Astrocyte of the spinal cord (primary cell): ENCODE results near the gene RMND5A.

Source experiments
- DNase-seq: peaks from one replicate; pipeline ENCODE4 v3.0.0; 2011; ENCODE audit warnings: low read depth, low spot score
- H3K4me3 ChIP-seq: 2 replicates; pipeline ENCODE4 v1.5.1; 2011; ENCODE audit warnings: low read depth, mild to moderate bottlenecking, low read length, moderate library complexity
- CTCF ChIP-seq: IDR thresholded peaks from 2 replicates; pipeline ENCODE4 v1.5.1; 2012; ENCODE audit warnings: low read depth, mild to moderate bottlenecking, low read length, inconsistent platforms
- in situ Hi-C: cut with HindIII; loops from 2 replicates; pipeline ENCODE4 v1.10.0; 2017; ENCODE audit warnings: low sequenced_read_pairs

RMND5A gene

GRCh38 chr2:86793752-86794151, 73.7 kb downstream of the RMND5A start:
- in situ Hi-C loops = no loop called here
- H3K4me3 ChIP-seq = no peak overlapping the region
- no peak for TF ChIP-seq CTCF
- no peak for DNase-seq

GRCh38 chr2:86794861-86795260, 74.8 kb downstream of the RMND5A start:
- no peak overlapping the region for H3K4me3 ChIP-seq
- TF ChIP-seq CTCF = no peak
- in situ Hi-C loops = no loop called here
- no peak for DNase-seq

GRCh38 chr2:86800856-86801567, 80.9 kb downstream of the RMND5A start:
- DNase-seq = no peak
- in situ Hi-C loops = no loop called here
- TF ChIP-seq CTCF = no peak
- no peak overlapping the region for H3K4me3 ChIP-seq

- no peak for DNase-seq
- no peak for TF ChIP-seq CTCF
- no peak overlapping the region for H3K4me3 ChIP-seq
- in situ Hi-C loops = no loop called here
Measured at GRCh38 chr2:86806059-86806857, 86.2 kb downstream of the RMND5A start.

GRCh38 chr2:86807133-86807467, 87.0 kb downstream of the RMND5A start:
- H3K4me3 ChIP-seq = peak overlapping the region; percentile 41
- no peak for DNase-seq
- in situ Hi-C loops = no loop called here
- no peak for TF ChIP-seq CTCF

GRCh38 chr2:86807468-86808275, 87.6 kb downstream of the RMND5A start:
- peak; percentile 23 for DNase-seq
- in situ Hi-C loops = no loop called here
- TF ChIP-seq CTCF = no peak
- H3K4me3 ChIP-seq = peak overlapping the region; percentile 41
